HG02763 (cell line): ENCODE results near the gene ST6GALNAC3.

Source experiments
- ATAC-seq: cut with Tn5 transposase; IDR thresholded peaks from one replicate; pipeline ENCODE4 v1.9.1; 2021; ENCODE audit warnings: mild to moderate bottlenecking, moderate library complexity; ENCODE audit not compliant: unreplicated experiment

ST6GALNAC3 gene

GRCh38 chr1:76669624-76670315, 595.2 kb downstream of the ST6GALNAC3 start:
- no peak for ATAC-seq

GRCh38 chr1:76674689-76675210, 600.2 kb downstream of the ST6GALNAC3 start:
- ATAC-seq, result no peak

DNA sequence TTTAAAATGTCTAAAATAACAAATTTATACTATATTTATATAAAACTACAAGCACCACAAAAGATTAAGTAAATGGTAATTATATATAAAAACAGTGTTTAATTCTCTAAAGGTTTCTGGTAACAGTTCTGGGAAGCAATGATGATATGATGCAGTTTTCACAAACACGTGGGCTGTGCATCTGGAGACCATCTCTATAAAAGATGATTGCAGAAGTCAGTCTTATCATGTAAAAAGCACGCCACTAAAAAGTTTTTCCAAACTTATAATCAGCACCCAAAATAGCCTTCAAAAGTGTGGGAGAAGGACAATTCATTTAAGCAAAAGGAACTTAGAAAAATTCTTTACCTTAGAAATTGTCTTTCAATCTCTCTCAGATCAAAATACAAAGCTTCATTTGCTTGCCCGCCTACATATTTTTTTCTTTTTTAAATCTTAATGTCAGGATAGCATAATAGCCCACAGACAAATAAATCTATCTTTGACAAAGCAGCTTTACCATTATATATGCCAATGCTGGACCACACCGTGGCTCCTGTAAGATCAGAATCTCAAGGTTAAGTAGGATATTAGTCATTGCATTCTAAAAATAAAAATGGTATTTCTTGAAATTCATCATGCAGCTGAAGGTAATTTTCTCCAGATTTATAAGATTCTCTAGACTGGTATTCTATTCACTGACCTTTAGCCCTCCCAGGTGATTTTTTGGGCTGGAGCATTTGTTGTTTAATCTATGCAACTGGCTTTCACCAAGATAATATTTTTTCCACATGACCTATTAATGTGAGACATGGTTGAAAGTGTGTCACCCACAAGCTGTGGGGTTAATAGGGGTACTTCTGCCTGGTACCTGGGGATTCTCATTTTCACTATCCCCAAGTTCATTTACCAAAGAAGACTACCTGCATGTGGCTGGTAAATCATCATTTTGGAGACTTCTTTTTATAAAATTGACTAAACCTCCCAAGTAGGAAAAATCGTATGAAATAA, 603.2 kb downstream of the ST6GALNAC3 start:
- no peak for ATAC-seq

GRCh38 chr1:76679534-76680152, 605.1 kb downstream of the ST6GALNAC3 start:
- no peak for ATAC-seq

DNA sequence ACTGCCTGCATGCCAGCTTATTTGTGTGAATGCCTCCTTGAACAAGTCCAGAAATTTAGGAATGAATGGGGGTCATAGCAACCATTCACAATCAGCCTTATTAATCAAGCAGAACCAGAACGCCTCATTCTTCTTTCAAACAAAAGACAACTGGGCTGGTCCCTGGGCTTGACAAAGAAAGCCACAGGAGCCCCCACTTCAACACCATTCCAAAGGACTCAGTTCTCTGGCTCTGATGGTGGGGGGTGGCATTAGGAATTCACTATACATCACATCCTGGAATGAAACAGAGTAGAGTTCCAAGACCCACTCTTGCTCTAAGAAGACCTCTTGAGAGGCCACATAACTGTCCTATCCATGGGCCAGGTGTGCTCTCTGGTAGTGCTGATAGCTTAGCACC, 606.1 kb downstream of the ST6GALNAC3 start:
- ATAC-seq, result no peak

GRCh38 chr1:76682138-76682537, 607.6 kb downstream of the ST6GALNAC3 start:
- ATAC-seq, result no peak
